Neuron (in vitro differentiated cells): Measurements from ENCODE around the gene DHRS9.

Experiments
- H2AFZ ChIP-seq: one replicate; pipeline ENCODE4 v1.6.1; 2013; ENCODE audit warnings: low read depth, mild to moderate bottlenecking, inconsistent platforms, low read length, moderate library complexity
- H3K27me3 ChIP-seq: one replicate; pipeline ENCODE4 v1.6.1; 2013; ENCODE audit warnings: low read length; ENCODE audit not compliant: insufficient read depth
- H3K36me3 ChIP-seq: one replicate; pipeline ENCODE4 v1.6.1; 2013; ENCODE audit warnings: low read length; ENCODE audit not compliant: insufficient read depth
- H3K4me1 ChIP-seq: one replicate; pipeline ENCODE4 v1.6.1; 2013; ENCODE audit warnings: low read length; ENCODE audit not compliant: insufficient read depth
- H3K4me3 ChIP-seq: 2 replicates; pipeline ENCODE4 v1.5.1; 2013; ENCODE audit warnings: mild to moderate bottlenecking, low read length, moderate library complexity
- H3K9me3 ChIP-seq: one replicate; pipeline ENCODE4 v1.6.1; 2013; ENCODE audit warnings: low read length

The DHRS9 gene

GRCh38 chr2:169072163-169072925, 3.0 kb downstream of the DHRS9 start:
- H2AFZ ChIP-seq: no peak overlapping the region
- no peaks in the 10 kb centered on the region for H3K9me3 ChIP-seq
- H3K27me3 ChIP-seq: peaks cover 9% of the 10 kb centered on the region
- no peaks in the 10 kb centered on the region for H3K36me3 ChIP-seq
- no peaks in the 10 kb centered on the region for H3K4me1 ChIP-seq
- H3K4me3 ChIP-seq: no peak overlapping the region

- no peaks in the 10 kb centered on the region for H3K4me1 ChIP-seq
- no peak overlapping the region for H2AFZ ChIP-seq
- H3K36me3 ChIP-seq: no peaks in the 10 kb centered on the region
- H3K27me3 ChIP-seq: peaks cover 9% of the 10 kb centered on the region
- no peak overlapping the region for H3K4me3 ChIP-seq
- H3K9me3 ChIP-seq: no peaks in the 10 kb centered on the region
Observed at GRCh38 chr2:169073211-169073962, 4.0 kb downstream of the DHRS9 start.

GRCh38 chr2:169073963-169074751, 4.8 kb downstream of the DHRS9 start:
- no peaks in the 10 kb centered on the region for H3K4me1 ChIP-seq
- no peak overlapping the region for H2AFZ ChIP-seq
- H3K4me3 ChIP-seq: no peak overlapping the region
- no peaks in the 10 kb centered on the region for H3K36me3 ChIP-seq
- H3K27me3 ChIP-seq: peaks cover 9% of the 10 kb centered on the region
- no peaks in the 10 kb centered on the region for H3K9me3 ChIP-seq

- Histone ChIP-seq H3K36me3 (no peaks in the 10 kb centered on the region), H2AFZ (no peak overlapping the region), H3K9me3 (no peaks in the 10 kb centered on the region), H3K27me3 (peaks cover 6% of the 10 kb centered on the region), H3K4me1 (no peaks in the 10 kb centered on the region), H3K4me3 (no peak overlapping the region)
Observed at GRCh38 chr2:169077674-169078240, 8.4 kb downstream of the DHRS9 start.

GRCh38 chr2:169080250-169081069, 11.1 kb downstream of the DHRS9 start:
- H3K36me3 ChIP-seq: no peaks in the 10 kb centered on the region
- H2AFZ ChIP-seq: no peak overlapping the region

GRCh38 chr2:169081551-169081950, 12.2 kb downstream of the DHRS9 start:
- Histone ChIP-seq H3K36me3 (no peaks in the 10 kb centered on the region), H3K4me1 (no peaks in the 10 kb centered on the region), H2AFZ (no peak overlapping the region), H3K4me3 (no peak overlapping the region), H3K9me3 (no peaks in the 10 kb centered on the region), H3K27me3 (peaks cover 6% of the 10 kb centered on the region)

More at GRCh38 chr2:169080250-169081069, 11.1 kb downstream of the DHRS9 start:
- Histone ChIP-seq H3K4me3 (no peak overlapping the region), H3K9me3 (no peaks in the 10 kb centered on the region), H3K4me1 (no peaks in the 10 kb centered on the region), H3K27me3 (peaks cover 6% of the 10 kb centered on the region)

- no peak overlapping the region for H3K4me3 ChIP-seq
- no peaks in the 10 kb centered on the region for H3K4me1 ChIP-seq
- no peak overlapping the region for H2AFZ ChIP-seq
- H3K36me3 ChIP-seq: no peaks in the 10 kb centered on the region
- no peaks in the 10 kb centered on the region for H3K9me3 ChIP-seq
- H3K27me3 ChIP-seq: peaks cover 6% of the 10 kb centered on the region
Observed at GRCh38 chr2:169082995-169083394, 13.6 kb downstream of the DHRS9 start.

GRCh38 chr2:169086893-169087467, 17.6 kb downstream of the DHRS9 start:
- no peaks in the 10 kb centered on the region for H3K9me3 ChIP-seq
- H3K4me1 ChIP-seq: no peaks in the 10 kb centered on the region
- H3K27me3 ChIP-seq: peaks cover 1% of the 10 kb centered on the region
- H2AFZ ChIP-seq: no peak overlapping the region
- no peaks in the 10 kb centered on the region for H3K36me3 ChIP-seq
- H3K4me3 ChIP-seq: no peak overlapping the region

GRCh38 chr2:169087757-169088379, 18.5 kb downstream of the DHRS9 start:
- Histone ChIP-seq H2AFZ (no peak overlapping the region), H3K27me3 (peaks cover under 1% of the 10 kb centered on the region), H3K4me3 (no peak overlapping the region), H3K36me3 (no peaks in the 10 kb centered on the region), H3K4me1 (no peaks in the 10 kb centered on the region), H3K9me3 (no peaks in the 10 kb centered on the region)

- Histone ChIP-seq H3K4me3 (no peak overlapping the region), H3K4me1 (no peaks in the 10 kb centered on the region), H3K36me3 (no peaks in the 10 kb centered on the region), H3K27me3 (peaks cover 3% of the 10 kb centered on the region), H3K9me3 (no peaks in the 10 kb centered on the region), H2AFZ (no peak overlapping the region)
Observed at GRCh38 chr2:169089182-169089581, 19.8 kb downstream of the DHRS9 start.

GRCh38 chr2:169090133-169090820, 20.9 kb downstream of the DHRS9 start:
- H3K36me3 ChIP-seq: no peaks in the 10 kb centered on the region
- H2AFZ ChIP-seq: no peak overlapping the region
- H3K4me1 ChIP-seq: no peaks in the 10 kb centered on the region
- H3K9me3 ChIP-seq: no peaks in the 10 kb centered on the region
- no peak overlapping the region for H3K4me3 ChIP-seq
- H3K27me3 ChIP-seq: peaks cover 3% of the 10 kb centered on the region
